ENCODE data around the gene MOXD1.
"Not testable (repeated sequence)": the region's sequence is repeated elsewhere in the genome, so short reads cannot be mapped to it uniquely, and the experiment has no call there.

Gene MOXD1

DNA sequence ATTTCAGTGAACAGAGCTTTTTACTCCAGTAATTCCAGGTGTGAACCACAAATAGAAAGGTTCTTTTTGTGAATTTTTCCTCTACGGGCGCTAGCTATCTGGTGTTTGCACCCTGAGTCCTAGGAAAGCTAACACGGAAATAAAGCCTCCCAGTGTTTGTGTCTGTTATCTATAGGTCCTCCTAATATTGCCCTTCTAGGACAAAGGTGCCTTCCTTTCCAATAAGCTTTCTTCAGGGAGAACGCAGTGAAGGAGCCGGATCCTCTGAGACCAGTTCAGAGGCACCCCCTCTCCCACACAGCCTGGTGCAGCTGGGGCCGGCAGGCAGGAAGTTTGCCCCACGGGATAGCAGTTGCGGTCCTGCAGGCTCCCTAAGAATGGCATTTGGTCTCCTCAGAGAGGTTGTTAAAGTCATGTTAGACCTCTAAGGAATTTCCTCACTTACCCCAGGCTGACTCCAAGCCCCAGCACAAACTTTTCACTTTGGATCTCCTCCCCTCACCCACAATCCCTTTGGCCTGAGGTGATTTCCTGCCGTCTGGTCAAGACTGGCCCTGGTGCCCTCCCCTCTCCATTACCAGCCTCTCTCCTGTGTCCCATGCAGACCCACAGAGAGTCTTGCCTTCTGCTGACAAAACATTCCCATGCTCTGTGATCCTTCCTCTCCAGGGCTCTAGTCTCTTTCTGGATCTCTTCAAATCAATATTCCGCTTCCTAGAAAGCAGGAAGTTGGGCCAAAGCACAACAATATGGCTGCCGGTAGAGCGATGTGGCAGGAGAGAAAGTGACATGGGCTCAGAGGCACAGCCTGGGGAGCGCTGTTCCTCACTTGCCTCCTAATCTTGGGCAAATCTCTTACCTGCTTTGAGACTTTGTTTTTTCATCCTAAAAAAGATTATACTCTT is 126.0 kb downstream of the MOXD1 start:
- no peak for FAIRE-seq

DNA sequence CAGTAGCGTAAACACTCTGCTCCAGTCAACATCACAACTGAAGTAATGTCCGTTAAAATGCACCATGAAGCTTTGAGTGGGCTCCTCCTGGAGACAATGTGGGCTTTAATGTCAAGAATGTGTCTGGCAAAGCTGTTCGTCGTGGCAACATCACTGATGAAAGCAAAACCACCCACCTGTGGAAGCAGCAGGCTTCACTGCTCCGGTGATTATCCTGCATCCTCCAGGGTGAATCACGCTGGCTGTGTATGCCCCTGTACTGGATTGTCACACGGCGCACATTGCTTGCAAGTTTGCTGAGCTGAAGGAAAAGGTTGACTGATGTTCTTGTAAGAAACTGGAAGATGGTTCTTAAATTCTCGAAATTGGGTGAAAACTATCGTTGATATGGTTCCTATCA is 128.5 kb downstream of the MOXD1 start:
- no peak for FAIRE-seq

DNA sequence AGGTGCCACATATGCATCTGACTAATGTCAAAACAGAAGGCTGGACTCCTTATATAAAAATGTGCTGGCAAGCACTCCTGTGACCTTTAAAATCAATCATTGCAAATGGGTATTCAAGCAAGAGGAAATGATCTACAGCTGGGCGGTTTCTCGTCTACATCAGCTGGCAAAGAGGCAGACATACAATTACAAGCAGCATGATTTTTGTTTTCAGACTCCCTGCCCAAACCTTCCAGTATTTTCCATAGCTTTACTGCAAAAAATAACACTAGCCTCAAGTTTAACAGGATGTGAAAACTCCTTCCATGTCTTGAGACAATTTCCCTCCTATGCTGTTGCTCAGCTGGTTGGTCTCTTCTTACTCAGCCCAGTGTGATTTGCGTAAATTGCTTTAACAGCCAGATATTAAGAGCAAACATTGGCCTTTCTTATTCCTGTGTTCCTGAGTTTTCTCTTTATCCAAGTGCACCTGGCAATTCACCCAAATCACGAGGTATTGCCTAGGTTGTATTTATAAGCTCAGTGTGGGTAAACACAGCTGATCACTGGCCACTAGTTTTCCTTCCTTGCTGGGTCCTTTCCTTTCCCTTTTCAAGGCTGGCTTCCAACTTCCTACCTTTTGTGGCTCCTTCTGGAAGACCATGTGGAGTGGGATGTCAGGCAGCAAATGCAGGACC is 130.4 kb downstream of the MOXD1 start:
- no peak for FAIRE-seq

DNA sequence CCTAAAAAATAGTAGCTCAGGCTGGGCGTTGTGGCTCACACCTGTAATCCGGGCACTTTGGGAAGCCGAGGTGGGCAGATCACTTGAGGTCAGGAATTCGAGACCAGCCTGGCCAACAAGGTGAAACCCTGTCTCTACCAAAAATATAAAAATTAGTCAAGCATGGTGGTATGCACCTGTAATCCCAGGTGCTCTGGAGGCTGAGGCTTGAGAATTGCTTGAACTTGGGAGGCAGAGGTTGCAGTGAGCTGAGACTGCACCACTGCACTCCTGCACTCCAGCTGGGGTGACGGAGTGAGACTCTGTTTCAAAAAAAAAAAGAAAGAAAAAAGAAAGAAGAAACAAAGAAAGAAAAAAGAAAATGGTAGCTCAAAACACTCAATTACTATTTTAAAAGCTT is 132.6 kb downstream of the MOXD1 start:
- FAIRE-seq = not testable (repeated sequence)

DNA sequence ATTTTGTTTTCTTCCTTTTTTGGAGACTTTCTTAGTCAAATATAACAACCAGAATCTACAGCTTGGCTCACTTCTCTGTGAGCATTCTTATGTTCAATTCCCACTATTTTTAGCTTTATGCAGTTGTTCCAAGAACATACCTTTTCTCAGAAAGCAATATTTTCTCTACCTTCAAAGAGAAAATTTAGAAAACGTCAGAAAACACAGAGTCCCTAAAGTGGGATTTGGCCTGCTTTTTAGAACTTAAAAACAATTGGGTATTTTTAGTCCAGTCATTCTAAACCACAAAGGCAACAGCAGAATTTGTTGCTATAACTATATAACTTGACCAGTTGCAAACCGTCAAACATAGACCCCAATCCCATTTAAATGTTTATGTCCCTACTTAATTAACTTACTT is 133.1 kb downstream of the MOXD1 start:
- FAIRE-seq = no peak

DNA sequence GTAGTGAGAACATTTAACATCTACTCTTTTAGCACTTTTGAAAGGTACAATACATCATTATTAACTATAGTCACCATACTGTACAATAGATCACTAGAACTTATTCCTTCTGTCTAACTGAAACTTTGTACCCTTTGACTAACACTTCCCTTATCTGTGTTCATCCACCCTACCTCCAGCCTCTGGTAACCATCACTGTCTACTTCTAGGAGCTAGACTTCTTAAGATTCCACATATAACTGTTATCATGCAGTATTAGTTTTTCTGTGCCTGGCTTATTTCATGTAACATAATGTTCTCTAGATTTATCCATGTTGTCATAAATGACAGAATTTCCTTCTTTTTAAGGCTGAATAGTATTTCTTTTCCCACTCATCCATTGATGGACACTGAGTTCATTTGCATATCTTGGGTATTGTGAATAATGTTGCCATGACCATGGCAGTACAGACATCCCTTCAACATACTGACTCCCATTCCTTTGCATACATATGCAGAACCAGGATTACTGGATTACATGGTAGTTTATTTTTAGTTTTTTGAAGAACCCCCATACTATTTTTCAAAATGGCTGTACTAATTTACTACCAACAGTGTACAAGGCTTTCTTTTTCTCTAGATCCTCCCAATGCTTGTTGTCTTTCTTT is 135.7 kb downstream of the MOXD1 start:
- no peak for FAIRE-seq

DNA sequence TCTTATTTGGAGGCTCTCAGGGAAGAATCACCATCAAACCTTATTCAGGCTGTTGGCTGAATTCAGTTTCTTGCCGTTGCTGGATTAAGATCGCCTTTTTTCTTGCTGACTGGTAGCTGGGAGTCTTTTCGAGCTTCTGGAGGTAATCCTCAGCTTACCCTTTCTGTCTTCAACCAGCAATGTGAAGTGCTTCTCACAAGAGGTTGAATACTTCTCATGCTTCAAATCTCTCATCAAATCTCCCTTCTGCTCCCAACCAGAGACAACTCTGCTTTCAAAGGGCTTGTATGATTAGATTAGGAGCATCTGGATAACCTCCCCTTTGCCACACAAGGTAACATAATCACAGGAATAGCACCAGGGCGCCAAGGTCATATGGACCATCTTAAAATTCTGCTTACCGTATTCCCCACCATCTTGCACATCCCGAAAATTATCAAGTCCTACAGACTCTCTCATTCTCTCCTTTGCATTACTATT is 137.2 kb downstream of the MOXD1 start:
- no peak for FAIRE-seq

DNA sequence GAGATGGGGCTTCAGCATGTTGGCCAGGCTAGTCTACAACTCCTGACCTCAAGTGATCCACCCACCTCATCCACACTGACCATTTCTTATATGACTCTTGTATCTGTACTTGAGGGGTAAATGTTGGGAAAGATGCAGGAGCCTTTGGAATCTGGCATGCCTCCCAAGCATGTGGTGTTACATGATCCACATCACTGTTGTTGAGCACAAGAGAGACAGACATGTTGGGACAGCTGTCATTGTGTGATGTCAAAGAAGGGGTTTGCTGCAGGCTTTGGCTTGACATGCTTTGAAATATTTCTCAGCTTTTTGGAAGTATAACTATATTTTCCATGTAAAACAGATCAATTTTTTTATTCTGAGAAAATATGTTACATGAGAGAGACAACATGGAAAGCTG is 139.9 kb downstream of the MOXD1 start:
- FAIRE-seq = no peak

DNA sequence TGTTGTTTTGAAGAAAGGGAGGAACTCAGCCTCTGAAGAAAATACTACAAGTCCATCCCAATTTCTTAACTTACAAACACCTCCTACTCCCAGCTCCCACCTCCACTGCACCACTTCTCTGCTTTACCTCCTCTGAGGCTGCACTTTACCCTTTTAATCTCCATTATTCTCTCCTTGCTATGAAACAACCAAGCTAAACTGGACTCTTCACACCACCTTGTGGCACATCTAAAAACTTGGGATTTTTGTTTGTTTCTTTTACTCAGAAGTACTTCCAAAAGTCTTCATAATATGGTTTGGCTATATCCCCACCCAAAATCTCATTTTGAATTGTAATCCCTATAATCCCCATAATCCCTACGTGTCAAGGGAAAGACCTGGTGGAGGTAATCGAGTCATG is 142.2 kb downstream of the MOXD1 start:
- FAIRE-seq = peak; percentile 80

DNA sequence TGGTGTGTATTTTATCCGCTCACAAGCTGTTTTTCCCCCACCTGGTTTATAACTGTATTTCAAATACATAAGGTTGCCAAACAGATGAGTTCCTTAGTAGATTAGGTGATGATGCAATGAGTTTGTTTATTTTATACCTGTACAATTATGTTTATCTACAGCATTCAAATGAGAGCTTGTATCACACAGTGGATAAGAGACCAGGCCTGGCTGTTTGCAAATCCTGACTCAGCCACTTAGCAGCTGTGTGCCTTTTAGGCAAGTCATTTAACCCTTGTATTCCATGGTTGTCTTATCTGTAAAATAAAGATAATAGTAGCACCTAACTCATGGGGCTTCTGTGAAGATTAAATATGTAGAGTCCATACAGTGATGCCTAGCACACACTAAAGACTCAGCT is 143.7 kb downstream of the MOXD1 start:
- no peak for FAIRE-seq

DNA sequence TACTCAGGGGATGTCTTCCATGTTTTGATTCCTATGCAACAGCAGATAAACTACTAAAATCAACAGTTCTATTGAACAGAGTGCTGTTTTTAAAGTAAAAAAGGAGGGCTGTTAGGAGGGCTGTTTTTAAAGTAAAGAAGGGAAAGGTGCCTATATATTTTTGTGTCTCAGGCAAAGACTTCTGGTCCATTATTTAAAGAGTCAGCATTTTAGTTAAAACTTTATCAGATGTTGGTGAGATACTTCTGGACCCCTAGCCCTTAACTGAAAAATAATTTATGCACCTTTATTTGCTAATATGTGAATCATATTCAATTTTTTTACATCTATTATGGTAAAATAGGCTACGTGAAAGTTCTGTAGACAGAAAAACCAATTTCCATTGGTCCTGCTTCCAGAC is 144.8 kb downstream of the MOXD1 start:
- no peak for FAIRE-seq

DNA sequence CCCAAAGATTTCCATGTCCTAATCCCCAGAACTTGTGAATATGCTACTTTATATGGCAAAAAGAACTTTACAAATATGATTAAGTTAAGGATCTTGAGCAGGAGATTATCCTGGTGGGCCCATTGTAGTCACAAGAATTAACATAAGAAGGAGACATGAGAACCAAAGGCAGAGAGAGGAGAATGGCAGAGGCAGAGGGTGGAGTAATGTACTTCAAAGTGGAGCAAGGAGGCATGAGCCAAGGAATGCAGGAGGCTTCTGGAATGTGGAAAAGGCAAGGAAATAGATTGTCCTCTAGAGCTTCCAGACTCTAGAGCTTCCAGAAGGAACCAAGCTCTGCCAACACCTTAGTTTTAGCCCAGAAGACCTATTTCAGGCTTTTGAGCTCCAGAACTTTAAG is 147.4 kb downstream of the MOXD1 start:
- no peak for FAIRE-seq

DNA sequence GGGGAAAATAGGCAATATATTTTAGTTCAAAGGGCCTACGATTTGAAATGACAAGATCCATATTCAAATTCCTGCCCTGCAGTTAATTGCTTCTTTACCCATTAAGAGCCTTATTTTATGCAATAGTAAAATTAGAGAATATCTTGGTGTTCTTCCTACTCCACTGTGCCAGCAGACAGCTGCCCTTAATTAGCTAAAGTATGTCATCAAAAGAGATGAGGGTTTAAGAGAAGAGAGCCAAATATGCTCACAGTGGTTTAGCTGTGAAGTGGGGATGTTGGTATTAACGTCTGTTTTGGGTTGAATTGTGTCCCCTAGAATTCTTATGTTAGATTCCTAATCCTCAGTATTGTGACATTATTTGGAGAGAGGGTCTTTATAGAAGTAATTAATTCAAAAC is 148.1 kb downstream of the MOXD1 start:
- no peak for FAIRE-seq

DNA sequence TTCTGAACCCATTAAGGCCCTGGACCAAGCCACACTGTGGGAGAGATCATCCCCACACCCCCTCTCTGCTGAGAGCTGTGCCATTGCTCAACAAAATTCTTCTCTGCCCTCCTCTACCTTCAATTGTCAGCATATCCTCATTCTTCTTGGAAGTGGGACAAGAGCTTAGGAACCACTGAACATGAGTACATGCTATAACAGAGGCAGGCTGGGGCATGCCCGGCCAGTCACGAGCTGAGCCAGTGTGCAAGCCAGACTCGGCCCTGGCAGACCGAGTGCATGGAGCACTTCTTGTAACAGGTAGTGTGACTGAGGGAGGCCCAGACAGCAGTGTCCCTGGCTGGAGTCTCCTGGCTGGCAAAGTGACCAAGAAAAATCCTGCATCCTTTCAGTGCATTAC is 149.2 kb downstream of the MOXD1 start:
- no peak for FAIRE-seq

DNA sequence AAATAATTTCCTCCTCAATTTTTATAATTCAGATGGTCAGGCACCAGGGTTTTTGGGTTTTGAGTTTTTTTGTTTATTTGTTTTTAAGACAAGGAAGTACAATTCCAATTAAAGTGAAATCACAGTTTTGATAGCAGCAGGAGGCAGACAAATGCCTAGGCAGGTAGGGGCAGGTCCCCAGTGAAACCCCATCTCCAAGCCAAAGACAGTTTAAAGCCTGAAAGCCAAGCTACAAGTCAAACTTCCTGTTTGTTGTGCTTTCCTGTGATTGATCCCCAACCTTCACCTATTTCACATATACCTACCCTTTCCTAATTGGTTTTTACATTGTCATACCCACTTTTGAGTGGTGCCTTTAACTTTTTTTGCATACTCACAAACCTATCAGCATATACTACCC is 149.6 kb downstream of the MOXD1 start:
- no peak for FAIRE-seq

DNA sequence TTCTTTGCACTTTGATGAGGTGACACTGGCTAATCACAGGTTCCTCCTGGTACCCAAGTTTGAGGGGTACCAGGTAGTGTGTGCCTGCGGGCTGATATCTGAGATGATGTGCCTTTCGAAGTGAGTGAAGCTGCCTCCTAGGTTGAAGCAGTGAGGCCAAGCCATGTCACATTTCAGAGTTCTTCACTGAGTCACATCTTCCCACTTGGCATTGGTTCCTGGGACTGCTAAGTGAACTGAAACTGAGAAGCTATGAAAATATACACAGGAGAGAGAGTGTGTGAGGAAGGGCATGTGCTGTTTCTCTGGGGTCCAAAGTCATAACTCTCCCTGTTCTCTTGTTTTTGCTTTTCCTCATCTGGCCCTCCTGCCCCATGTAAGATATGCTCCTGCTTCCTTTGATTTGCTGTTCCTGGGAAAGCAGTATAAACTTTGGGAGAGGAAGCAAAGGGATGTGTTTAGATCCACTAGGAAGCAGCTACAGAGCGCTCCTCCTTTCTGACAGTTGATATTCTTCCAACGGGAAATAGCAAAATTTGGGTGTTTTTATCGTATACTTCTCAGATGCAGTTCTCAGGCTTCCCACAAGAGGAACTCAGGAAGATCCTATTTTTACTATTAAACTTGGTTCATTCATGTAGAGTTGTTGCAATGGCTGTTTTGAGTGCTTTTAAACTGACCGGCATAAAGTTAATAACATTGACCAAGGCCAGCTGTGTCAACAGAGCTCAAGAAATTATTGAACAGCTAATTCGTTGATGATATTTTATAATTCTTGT is 153.7 kb downstream of the MOXD1 start:
- no peak for FAIRE-seq

DNA sequence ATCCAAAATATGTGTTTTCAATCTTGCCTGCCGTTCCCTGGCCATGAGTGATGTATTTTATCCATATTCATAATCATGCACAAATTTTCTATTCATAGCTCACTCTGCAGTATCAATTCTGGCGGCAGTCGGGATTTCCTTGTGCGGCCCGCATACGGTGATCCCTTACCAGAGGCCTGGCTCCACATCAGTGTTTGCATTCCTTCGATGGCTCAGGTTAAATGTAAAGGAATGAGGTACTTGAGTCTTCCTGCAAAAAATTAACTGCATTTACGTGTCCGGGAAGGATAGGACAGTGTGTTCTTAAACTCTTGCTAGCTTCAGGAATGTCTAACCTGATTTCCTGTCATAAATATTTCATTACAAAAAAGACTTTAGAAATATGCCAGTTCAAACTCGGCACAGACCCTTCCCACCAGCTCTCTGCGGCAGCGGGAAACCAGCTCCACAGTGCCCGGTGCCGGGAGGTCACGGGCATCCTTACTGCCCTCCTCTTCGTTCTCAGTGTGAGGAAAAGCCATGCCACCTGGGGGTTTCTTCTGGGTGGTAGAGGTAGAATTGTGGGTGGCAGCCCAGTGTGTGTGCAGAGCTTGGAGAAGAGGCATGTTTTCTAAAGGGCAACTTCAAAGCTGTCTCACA is 154.5 kb downstream of the MOXD1 start:
- FAIRE-seq = no peak

DNA sequence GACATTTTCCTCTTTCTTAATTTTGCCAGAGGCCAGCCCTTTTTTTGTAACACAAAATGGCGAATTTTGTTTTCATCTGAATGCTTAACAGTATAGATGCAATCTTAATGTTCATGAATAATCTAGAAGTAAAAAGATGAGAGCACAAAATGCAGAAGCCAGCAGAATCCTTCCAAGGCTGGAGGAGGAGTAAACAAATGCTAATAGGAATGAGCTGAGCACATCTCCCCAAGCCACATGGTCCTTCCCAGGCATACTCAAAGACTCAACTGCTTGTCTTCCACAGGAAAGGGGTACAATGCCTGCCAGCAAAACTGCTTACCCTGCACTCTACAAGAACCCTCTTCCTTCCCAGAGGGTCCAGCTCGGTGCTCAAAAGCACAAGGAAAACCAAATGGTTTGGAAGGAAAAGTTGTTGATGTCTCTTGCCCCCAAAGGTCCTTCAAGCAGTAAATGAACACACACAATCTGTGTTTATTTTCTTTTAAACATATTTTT is 155.1 kb downstream of the MOXD1 start:
- no peak for FAIRE-seq

Data from G401.6 (cell line).